Measurements from ENCODE around the gene CNIH3.

DNA sequence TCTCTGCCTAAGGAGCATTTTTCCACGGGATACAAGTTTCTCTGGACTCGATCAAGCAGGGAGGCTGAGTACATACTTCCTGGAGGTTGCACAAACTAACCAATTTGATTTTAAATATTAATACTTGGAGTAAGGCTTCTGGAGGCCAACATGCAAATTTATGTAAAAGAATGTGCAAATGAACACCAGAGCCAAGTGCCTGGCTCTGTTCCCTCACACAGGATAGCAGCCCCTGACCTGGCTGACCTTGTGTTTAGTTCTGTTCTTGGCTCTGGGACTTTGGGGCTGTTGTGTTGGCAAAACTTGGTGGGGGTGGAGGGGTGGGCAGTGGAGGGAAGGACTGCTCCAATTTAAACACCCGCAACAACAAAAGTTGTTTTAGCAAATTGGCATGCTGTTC, 34.2 kb downstream of the CNIH3 start:
- no peak for TF ChIP-seq POLR2A (IDR thresholded peaks at IDR 0.05)
- TF ChIP-seq, protein P1, sequence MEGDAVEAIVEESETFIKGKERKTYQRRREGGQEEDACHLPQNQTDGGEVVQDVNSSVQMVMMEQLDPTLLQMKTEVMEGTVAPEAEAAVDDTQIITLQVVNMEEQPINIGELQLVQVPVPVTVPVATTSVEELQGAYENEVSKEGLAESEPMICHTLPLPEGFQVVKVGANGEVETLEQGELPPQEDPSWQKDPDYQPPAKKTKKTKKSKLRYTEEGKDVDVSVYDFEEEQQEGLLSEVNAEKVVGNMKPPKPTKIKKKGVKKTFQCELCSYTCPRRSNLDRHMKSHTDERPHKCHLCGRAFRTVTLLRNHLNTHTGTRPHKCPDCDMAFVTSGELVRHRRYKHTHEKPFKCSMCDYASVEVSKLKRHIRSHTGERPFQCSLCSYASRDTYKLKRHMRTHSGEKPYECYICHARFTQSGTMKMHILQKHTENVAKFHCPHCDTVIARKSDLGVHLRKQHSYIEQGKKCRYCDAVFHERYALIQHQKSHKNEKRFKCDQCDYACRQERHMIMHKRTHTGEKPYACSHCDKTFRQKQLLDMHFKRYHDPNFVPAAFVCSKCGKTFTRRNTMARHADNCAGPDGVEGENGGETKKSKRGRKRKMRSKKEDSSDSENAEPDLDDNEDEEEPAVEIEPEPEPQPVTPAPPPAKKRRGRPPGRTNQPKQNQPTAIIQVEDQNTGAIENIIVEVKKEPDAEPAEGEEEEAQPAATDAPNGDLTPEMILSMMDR (IDR thresholded peaks at IDR 0.05): no peak
